Stimulated activated CD8-positive, alpha-beta memory T cell treated with anti-CD3 and anti-CD28 coated beads, Interleukin-15, amount 100 ng/mL, for 1 hour (primary cell): ENCODE measurements around the gene EPHB3.

Experiments used
- DNase-seq: peaks from one replicate; pipeline ENCODE4 v3.0.0-alpha.2; 2020; ENCODE audit warnings: low read depth

Gene EPHB3

GRCh38 chr3:184543843-184544512 lies 17.6 kb upstream of the EPHB3 start:
- DNase-seq, result peak; percentile 55

- DNase-seq, result no peak
Measured at GRCh38 chr3:184544513-184544861, 17.1 kb upstream of the EPHB3 start.

GRCh38 chr3:184545769-184546168 lies 15.8 kb upstream of the EPHB3 start:
- DNase-seq, result no peak

DNA sequence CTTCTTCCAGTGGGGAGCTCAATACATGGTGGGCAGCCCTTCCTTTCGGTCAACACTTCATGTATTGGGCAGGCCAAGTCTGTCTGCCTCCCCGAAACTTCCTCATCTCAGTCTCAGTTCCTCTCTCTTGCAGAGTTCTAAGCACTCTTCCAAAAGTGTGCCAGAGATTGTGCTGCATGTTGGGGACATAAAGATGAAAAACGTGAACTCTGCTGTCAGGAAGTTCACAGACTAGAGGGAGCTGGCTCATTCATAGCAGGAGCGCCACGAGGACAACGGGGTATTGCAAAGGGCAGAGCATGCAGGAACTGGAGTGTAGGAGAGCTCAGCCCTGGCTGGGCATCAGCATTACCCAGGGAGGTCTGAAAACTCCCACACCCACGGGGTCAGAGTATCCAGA lies 15.3 kb upstream of the EPHB3 start:
- DNase-seq, result no peak

DNA sequence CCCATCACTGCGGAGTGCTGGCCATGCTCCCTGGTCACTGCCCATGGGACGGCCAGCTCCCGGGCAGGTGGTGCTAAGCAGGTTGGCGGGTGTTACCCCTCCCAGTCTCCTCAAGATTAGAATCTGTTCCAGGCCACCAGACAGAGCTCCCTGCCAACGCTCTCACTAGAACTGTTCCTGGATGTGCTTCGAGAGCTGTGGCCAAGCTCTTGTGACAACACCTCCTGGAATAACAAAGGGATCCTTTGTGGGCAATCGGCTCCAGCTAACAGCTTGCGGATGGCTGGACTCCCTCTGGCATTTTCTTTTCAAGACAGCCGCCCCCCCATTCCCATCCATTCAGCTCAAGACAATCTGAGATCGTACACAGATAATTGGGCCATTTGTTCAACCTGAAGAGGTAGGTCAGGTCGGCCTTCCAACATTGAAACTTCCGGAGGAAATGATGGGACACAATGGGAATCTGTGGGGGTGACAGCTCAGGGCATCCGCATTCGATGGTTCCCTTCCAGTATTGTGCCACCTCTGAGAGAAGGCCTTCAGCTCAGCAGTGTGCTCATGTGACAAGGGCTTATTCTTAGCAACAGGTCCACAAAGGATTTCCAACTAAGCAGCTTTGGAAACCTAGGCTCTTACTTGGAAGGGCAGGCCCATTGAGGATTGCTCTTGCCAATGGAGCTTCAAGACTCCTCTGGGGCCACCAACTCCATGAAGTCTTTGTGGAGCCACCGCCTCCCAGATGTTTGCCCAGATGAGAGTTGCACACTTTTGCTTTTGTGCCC lies 11.6 kb upstream of the EPHB3 start:
- DNase-seq, result no peak

GRCh38 chr3:184551103-184551502 lies 10.5 kb upstream of the EPHB3 start:
- DNase-seq, result no peak

DNA sequence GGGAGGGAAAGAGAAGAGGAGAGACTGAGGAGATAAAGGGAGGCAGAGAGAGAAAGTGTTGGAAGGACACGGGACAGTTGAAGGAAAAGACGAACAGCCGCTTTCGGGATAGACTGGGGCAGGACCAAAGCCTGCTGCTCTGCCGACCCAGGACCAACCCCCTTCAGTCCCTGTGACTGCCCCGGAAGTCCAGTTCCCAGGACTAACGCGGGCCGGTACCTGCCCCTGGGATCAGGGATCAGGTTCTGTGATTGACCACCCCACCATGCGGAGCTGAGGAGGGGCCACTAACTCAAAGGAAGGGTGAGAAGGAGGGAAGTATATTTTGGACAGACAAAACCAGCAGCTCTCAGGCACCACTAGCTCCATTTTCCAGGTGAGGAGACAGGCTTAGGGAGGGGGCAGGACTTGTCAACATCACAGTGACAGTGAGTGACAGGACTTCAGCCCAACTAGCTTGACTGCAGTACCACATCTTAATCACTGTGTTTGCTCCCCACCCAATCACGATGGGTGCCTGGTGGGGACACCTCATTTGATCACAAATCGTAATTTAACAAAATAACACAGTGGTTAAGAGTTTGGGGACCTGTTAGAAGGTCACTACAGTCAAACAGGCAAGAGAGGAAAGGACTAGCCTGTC lies 9.8 kb upstream of the EPHB3 start:
- DNase-seq, result no peak

- no peak for DNase-seq
Measured at GRCh38 chr3:184552296-184552695, 9.3 kb upstream of the EPHB3 start.

DNA sequence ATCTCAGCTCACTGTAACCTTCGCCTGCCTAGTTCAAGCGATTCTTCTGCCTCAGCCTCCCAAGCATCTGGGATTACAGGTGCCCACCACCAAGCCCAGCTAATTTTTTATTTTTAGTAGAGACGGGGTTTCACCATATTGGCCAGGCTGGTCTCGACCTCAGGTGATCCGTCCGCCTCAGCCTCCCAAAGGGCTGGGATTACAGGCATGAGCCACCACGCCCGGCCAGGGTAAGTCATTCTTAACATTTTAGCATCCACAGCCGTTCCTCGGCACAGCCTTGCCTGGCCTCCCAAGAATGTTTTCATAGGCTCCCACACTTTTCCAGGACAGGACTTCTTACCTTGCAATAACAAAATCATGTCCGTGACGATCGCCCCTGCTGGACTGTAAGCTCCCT lies 8.7 kb upstream of the EPHB3 start:
- no peak for DNase-seq

DNA sequence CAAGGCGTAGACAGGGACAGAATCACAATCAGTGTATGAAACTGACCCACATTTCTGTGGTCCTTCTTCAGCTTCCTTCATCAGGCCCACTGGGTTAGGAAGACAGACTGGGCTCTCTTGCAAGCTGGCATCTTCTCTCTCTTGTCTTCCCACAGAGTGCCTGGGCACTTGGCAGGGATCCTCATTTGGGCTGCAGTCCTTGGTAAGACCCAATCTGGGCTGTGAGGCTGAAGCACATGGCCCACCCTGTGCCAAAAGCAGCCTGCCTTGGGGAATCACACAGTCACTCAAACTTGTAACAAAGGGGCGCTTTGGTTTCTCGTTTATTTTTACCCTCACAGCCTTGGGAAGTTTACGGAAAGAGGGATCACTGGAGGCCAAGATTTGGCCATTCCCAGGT lies 8.2 kb upstream of the EPHB3 start:
- DNase-seq, result no peak

DNA sequence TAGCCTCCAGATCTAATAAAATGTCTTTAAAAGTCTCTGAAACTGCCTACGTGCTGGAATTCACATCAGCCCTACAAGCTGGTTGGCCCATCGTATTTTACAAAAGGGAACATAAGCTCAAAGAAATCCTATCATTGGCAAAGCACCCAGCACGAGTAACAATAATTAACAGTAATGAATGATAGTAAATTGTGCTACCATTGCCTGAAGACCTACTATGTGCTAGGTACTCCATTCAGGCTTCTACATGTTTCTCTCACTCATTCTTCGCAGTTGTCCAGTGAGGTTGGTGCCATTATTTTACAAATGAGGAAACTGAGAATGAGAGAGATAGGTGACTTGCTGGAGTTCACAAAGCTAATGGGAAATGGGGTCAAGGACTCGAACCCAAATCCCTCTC lies 7.1 kb upstream of the EPHB3 start:
- DNase-seq, result no peak

DNA sequence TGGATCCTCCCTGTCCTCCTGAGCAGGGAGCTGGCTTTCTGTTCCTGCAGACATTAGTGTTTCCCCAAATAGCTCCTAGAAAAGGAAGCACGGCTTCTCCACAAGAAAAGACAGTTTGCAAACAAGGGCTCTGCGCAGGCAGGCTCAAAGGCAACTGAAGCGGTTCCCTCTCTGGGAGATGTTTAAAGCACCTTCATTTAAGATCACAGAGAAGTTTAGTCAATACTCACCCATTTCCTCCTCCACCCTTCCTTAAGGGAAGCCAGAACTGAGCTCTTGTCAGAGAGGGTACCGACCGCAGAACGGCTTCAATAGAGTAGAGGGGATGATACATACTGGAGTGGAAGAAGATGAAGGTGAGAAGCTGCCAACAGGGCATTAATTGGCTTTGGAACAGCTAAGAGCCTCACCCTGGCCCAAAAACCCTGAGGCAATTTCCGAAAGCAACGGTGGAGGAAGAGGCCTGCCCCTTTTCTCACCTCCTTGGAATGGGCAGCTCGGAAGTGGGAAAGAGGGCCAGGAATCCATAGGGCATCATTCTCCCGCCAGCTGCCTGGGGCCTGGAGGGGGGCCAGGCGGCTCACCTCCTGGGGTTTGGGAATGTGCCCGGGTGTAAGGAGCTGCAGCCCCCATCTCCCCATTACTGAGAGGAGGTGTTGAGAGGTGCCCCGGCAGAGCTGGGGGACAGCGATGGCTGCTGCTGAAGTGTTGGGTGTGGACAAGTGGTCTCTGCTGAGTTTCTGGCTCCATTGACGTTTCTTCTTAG lies 4.8 kb upstream of the EPHB3 start:
- DNase-seq, result no peak

- no peak for DNase-seq
Measured at GRCh38 chr3:184557348-184557950, 4.1 kb upstream of the EPHB3 start.

GRCh38 chr3:184558726-184559125 lies 2.9 kb upstream of the EPHB3 start:
- DNase-seq, result no peak

GRCh38 chr3:184559336-184559735 lies 2.2 kb upstream of the EPHB3 start:
- DNase-seq, result no peak

DNA sequence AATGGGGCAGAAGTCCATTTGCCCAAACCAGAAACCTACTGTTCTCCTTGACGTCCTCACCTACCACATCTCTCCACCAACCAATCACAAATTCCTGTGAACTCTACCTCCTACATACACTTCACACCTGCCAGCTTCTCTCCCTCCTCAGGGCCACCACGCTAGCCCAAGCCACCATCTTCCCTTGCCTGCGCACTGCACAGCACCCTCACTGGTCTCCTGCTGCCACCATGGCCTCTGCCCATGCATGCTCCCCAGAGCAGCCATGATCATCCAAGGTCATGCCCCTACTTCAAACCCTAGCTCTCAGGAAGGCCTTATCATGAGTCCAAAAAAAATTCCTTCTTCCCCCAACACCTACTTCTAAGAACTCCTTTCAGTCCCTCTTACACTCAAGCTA lies 1.1 kb upstream of the EPHB3 start:
- DNase-seq, result no peak

DNA sequence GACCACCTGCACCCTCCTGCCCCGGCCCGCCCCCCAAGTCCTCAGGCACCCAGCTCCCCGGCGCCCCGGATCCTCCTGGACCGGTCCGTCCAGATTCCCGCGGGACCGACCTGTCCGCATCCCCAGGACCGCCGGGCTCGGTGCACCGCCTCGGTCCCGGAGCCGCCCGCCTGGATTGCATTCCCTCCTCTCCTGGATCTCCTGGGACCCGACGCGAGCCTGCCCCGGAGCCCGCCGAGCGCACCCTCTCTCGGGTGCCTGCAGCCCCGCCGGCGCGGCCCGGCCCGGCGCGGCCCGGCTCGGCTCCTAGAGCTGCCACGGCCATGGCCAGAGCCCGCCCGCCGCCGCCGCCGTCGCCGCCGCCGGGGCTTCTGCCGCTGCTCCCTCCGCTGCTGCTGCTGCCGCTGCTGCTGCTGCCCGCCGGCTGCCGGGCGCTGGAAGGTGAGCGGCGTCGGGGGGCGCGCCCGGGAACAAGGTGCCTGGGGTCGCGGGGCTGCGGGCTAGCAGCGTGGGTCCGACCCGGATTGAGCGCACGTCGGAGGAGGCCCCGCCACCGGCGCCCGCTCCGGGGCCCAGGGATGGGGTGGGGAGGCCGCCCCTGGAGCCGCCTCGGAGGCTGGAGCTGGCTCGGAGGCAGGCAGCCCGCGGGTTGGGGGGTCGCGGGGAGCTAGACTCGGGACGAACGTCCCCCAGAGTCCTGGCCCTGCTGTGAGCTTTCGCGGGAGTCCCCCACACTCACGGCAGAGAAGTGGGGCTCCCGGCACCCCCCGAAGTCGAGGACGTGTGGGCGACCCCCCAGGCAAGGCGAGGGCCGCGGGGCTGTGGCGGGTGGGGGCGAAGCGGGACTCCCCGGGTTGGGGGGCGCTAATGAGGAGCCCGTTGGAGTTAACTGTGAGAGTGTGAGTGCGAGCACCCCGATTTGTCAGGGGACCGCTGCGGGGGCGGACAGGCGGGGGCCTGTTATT lies 610 bp downstream of the EPHB3 start:
- DNase-seq, result no peak

GRCh38 chr3:184562878-184563560 lies 1.4 kb downstream of the EPHB3 start:
- no peak for DNase-seq

DNA sequence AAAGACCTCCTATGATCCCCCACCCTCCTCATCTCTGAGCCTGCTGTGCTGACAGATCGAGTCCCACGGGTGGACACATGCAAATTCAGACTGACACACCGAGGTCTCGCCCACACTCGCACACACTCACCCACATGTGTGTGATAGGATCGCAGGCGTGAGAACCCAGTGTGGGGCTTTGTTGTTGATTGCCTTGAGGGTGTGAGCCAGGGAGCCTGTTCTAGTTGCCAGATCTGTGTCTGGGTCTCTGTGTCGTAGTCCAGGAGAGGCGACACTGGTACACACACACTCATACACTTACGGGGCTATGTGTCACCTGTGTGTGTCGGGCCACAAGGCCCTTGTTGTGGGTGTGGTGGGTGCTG lies 2.0 kb downstream of the EPHB3 start:
- DNase-seq, result no peak

- DNase-seq, result no peak
Measured at GRCh38 chr3:184563941-184564684, 2.5 kb downstream of the EPHB3 start.
